ENCODE data around the gene SPECC1. TPM values are rescaled to one million over a fixed set of nuclear protein-coding genes. Genes with fewer than 3 reads are reported as not detected.

SPECC1 gene
- total and polyA plus RNA-seq, 2 donors (not counting 3 experiments of a cell fraction or from before 2014, with no cell fraction given): 5.3 to 20.4 TPM

GRCh38 chr17:20228410-20228809 is 219.3 kb downstream of the SPECC1 start:
- Histone ChIP-seq H3K4me3 (replicated peaks in 1 of 3; ENCODE audit: insufficient read depth in 1 of 3, low read depth in 1 of 3, low read length in 3 of 3) (no peak overlapping the region), H3K9me1 (replicated peaks; ENCODE audit: control insufficient read depth, extremely low read depth, insufficient read depth, low read length) (no peaks in the 10 kb centered on the region), H3K9ac (replicated peaks; ENCODE audit: extremely low read depth, insufficient read depth, low read length) (no peak overlapping the region), H4K20me1 (replicated peaks; ENCODE audit: control insufficient read depth, extremely low read depth, insufficient read depth, low read length) (no peaks in the 10 kb centered on the region), H3K27ac (ENCODE audit: insufficient read depth, low read depth, low read length) (no peak overlapping the region), H3K36me3 (ENCODE audit: control insufficient read depth in 2 of 2, extremely low read depth in 1 of 2, insufficient read depth in 2 of 2, low read length in 2 of 2) (no peaks in the 10 kb centered on the region), H3K79me2 (ENCODE audit: control insufficient read depth, insufficient read depth, low read length) (no peaks in the 10 kb centered on the region), H3K4me2 (ENCODE audit: insufficient read depth, low read length) (no peak overlapping the region), H3K27me3 (ENCODE audit: control insufficient read depth in 2 of 2, insufficient read depth in 2 of 2, low read length in 2 of 2) (no peaks in the 10 kb centered on the region), H2AFZ (ENCODE audit: low read depth, low read length) (no peak overlapping the region), H3K4me1 (ENCODE audit: control insufficient read depth, extremely low read depth, insufficient read depth, low read length) (no peaks in the 10 kb centered on the region), H3K9me3 (replicated peaks; ENCODE audit: control insufficient read depth, insufficient read depth, low read length) (no peaks in the 10 kb centered on the region)
- TF ChIP-seq CTCF (IDR thresholded peaks at IDR 0.05; ENCODE audit: extremely low read depth in 1 of 2, insufficient read depth in 1 of 2, low read depth in 1 of 2, low read length in 2 of 2): no peak
- no peak for TF ChIP-seq EZH2 (IDR thresholded peaks at IDR 0.05; ENCODE audit: borderline replicate concordance, low read depth, low read length, severe bottlenecking)
- TF ChIP-seq GATA2 (IDR thresholded peaks at IDR 0.05; ENCODE audit: insufficient read depth, insufficient read length, low read depth, low read length): no peak
- no peak for TF ChIP-seq POLR2A (IDR thresholded peaks at IDR 0.05; ENCODE audit: low read depth, low read length)
- TF ChIP-seq POLR2AphosphoS5 (IDR thresholded peaks at IDR 0.05; ENCODE audit: insufficient read depth, low read depth, low read length): no peak
- TF ChIP-seq JUN (IDR thresholded peaks at IDR 0.05; ENCODE audit: borderline replicate concordance, insufficient read depth, insufficient read length, low read depth): no peak
- no peak for TF ChIP-seq MYC (IDR thresholded peaks at IDR 0.05; ENCODE audit: low read depth, low read length)
- TF ChIP-seq FOS (IDR thresholded peaks at IDR 0.05; ENCODE audit: borderline replicate concordance, insufficient read depth, low read length): no peak
- TF ChIP-seq MAX (IDR thresholded peaks at IDR 0.05; ENCODE audit: insufficient read depth, insufficient read length): no peak
- ChIA-PET CTCF (interaction anchor here (0.6 to 3.1 kb wide), 6 partner anchors 8 to 109 kb away, joined by 3 to 45 read pairs (median 5); no protein-coding TSS in a partner anchor), POLR2A (no interaction called here)
- intact Hi-C loops (cut with micrococcal nuclease): loop anchor here (5.0 kb wide), 2 partner anchors 236 to 619 kb away; no protein-coding TSS in a partner anchor
- dilution Hi-C loops (cut with MboI; ENCODE audit: extremely low pct_ligation_motif_present, low sequenced_read_pairs): no loop called here
- DNase-seq (ENCODE audit: low read depth, low spot score): no peak
- no peak for FAIRE-seq
- BruUV-seq (replicated peaks): no TSS peak
